HG02938 (cell line): Measurements from ENCODE around the gene CD276.

Source experiments
- ATAC-seq: cut with Tn5 transposase; IDR thresholded peaks from one replicate; pipeline ENCODE4 v1.9.1; 2021; ENCODE audit warnings: mild to moderate bottlenecking, moderate library complexity; ENCODE audit not compliant: unreplicated experiment

CD276 gene

DNA sequence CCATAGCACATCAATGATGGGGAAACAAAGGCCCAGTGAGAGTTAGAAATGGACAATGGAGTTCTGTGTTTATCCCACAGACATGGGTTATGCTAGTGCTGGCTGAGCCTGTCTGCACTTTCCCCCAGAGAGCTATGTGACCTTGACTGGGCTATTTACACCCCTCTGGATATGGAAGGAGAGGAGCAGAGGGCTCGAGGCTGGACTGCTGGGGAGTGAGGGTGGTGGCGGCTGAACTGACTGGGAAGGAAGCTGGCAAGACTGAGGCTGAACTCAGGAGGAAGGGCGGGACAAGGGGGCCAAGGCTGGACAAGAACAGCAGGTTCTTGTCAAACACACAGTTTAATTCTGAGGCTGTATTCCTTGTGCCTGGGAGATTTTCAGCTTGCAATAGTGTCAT is 79.7 kb downstream of the CD276 start:
- no peak for ATAC-seq
